Activated CD8-positive, alpha-beta T cell treated with anti-CD3 and anti-CD28 coated beads for 36 hours (primary cell): Measurements from ENCODE around the gene ANKRD33B. TPM values are rescaled to one million over a fixed set of nuclear protein-coding genes. Genes with fewer than 3 reads are reported as not detected.

Experiments
- ATAC-seq: fragments of 200-7000 bp; cut with Tn5 transposase; one replicate; pipeline ENCODE4 v1.10.0; 2021; ENCODE audit warnings: mild to moderate bottlenecking, moderate library complexity
- CTCF ChIA-PET: fragments of 350-600 bp; sonication (Branson Sonifier 250); formaldehyde crosslinking; loops from one replicate; lab custom pipeline; 2021; ENCODE audit warnings: antibody characterized with exemption; lab: Charles Lee
- POLR2A ChIA-PET: fragments of 350-600 bp; sonication (Branson Sonifier 250); formaldehyde crosslinking; loops from one replicate; lab custom pipeline; 2021; ENCODE audit warnings: antibody characterized with exemption; lab: Charles Lee
- DNase-seq: peaks from one replicate; pipeline ENCODE4 v3.0.0-alpha.2; 2020
- H3K27ac Mint-ChIP-seq: one replicate; pipeline ENCODE4 v1.8.0; 2021; ENCODE audit warnings: mild to moderate bottlenecking, mixed read lengths
- H3K27me3 Mint-ChIP-seq: one replicate; pipeline ENCODE4 v1.8.0; 2021; ENCODE audit warnings: mixed read lengths
- H3K36me3 Mint-ChIP-seq: one replicate; pipeline ENCODE4 v1.8.0; 2021; ENCODE audit warnings: low read depth, mixed read lengths
- H3K4me1 Mint-ChIP-seq: one replicate; pipeline ENCODE4 v1.8.0; 2021; ENCODE audit warnings: low read depth, mixed read lengths
- H3K4me3 Mint-ChIP-seq: one replicate; pipeline ENCODE4 v1.8.0; 2021; ENCODE audit warnings: mild to moderate bottlenecking, moderate library complexity, mixed read lengths
- H3K9me3 Mint-ChIP-seq: one replicate; pipeline ENCODE4 v1.8.0; 2021; ENCODE audit warnings: mixed read lengths
- intact Hi-C: fragments of 100-400 bp; cut with micrococcal nuclease; formaldehyde crosslinking; loops from one replicate; pipeline ENCODE4 v1.10.0; 2022
- total RNA-seq, 2 experiments: library from RNA; stranded (reverse); gene quantifications; one replicate each; pipeline ENCODE4 v1.2.3, GENCODE V29; 2021
- TF ChIP-seq, protein P1 (sequence below): fragments of 200-600 bp; IDR thresholded peaks from one replicate; pipeline ENCODE4 v1.8.0; 2022; ENCODE audit warnings: antibody characterized with exemption, mild to moderate bottlenecking

The ANKRD33B gene
- total RNA-seq, 2 experiments from 2014 or later, result 13.6 to 13.8 TPM

DNA sequence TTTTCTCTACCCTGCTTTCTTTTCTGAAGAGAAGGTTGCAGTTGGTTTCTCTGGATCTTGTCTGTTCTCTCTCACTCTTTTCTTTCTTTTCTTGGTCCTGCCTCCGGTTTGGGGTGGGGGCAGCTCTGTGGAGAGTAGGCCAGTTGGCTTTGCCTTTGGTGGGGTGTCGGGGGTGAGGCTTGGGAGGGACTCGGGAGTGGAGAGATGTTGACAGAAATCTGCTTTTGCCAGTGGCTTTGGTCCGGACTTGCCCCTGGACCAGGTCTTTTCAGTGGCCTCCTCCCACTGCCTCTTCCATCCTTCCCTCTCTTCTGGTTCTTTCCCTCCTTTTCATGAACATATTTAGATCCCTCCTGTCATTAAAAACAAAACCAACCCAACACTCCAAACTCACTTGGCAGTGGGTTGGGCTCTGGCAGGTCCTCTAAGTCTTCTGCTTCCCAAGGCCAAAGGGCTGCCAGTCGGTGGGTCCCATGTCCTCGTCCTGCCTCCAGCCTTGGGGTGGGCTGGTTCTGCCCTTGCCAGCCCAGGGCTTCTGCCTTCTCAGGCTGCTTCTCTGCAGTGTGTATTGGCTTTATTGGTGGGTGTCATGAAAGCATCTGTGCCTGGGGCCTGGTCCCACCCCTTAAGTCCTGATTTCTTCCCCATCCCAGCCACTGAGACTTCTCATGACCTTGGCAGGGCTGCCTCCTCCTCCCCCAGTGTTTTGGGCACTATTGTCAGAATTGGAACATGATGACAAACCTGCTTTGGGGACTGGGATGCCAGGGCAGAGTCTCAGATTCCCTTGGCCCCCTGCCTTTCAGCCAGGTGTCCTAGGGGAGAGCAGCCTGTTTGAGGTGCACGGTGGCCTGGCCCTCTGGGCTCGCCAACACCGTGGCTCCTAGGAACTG, 16.9 kb downstream of the ANKRD33B start:
- peaks cover 20% of the 10 kb centered on the region for H3K27me3 Mint-ChIP-seq
- no peak overlapping the region for H3K4me3 Mint-ChIP-seq
- DNase-seq (no peak), ATAC-seq (no peak)
- H3K4me1 Mint-ChIP-seq, result peaks cover 74% of the 10 kb centered on the region
- POLR2A ChIA-PET, result no interaction called here
- CTCF ChIA-PET, result no interaction called here
- H3K27ac Mint-ChIP-seq, result peak overlapping the region; percentile 47
- TF ChIP-seq, protein P1, sequence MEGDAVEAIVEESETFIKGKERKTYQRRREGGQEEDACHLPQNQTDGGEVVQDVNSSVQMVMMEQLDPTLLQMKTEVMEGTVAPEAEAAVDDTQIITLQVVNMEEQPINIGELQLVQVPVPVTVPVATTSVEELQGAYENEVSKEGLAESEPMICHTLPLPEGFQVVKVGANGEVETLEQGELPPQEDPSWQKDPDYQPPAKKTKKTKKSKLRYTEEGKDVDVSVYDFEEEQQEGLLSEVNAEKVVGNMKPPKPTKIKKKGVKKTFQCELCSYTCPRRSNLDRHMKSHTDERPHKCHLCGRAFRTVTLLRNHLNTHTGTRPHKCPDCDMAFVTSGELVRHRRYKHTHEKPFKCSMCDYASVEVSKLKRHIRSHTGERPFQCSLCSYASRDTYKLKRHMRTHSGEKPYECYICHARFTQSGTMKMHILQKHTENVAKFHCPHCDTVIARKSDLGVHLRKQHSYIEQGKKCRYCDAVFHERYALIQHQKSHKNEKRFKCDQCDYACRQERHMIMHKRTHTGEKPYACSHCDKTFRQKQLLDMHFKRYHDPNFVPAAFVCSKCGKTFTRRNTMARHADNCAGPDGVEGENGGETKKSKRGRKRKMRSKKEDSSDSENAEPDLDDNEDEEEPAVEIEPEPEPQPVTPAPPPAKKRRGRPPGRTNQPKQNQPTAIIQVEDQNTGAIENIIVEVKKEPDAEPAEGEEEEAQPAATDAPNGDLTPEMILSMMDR, result no peak
- no peaks in the 10 kb centered on the region for H3K9me3 Mint-ChIP-seq
- H3K36me3 Mint-ChIP-seq, result peaks cover 14% of the 10 kb centered on the region
- intact Hi-C loops, result no loop called here

GRCh38 chr5:10581424-10581748, 17.5 kb downstream of the ANKRD33B start:
- ChIA-PET POLR2A (no interaction called here), CTCF (interaction anchor here (1.9 kb wide), 1 partner anchor 46 kb away, joined by 5 read pairs; no protein-coding TSS in a partner anchor)
- TF ChIP-seq, protein P1, result no peak
- intact Hi-C loops, result no loop called here
- Mint-ChIP-seq H3K4me1 (peaks cover 80% of the 10 kb centered on the region), H3K27me3 (peaks cover 20% of the 10 kb centered on the region), H3K27ac (no peak overlapping the region), H3K36me3 (peaks cover 14% of the 10 kb centered on the region), H3K4me3 (no peak overlapping the region), H3K9me3 (no peaks in the 10 kb centered on the region)
- DNase-seq (no peak), ATAC-seq (peak; percentile 40)

DNA sequence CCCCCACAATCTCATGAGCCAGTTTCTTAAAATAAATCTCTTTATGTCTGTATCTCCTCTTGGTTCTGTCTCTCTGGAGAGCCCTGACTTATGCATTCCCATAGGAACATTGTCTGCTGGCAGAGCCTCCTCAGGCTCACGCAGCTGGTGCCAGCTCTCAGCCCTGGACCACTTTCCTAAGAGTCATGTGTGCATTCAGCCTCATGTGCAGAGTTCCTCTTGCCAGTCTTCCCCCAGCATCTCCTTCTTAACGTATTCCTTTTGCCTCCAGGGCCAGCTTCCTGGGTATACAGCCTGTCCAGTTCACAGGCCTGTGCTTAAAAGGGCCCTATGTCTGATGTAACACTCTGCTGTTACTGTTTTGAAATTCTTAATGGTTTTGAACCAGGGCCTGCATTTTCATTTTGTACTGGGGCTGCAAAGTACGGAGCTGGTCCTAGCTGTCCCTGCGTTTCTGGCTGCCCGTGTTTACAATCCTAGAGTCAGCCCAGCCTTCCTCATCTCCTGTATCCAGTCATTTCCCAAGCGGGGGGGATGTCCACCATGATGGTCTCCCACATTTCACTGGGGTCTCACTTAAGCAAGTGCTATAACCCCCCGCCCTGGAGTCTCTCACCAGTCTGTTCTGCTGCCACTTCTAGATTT, 18.1 kb downstream of the ANKRD33B start:
- TF ChIP-seq, protein P1, result no peak
- H3K36me3 Mint-ChIP-seq, result peaks cover 12% of the 10 kb centered on the region
- peaks cover 20% of the 10 kb centered on the region for H3K27me3 Mint-ChIP-seq
- ATAC-seq, result no peak
- no peak overlapping the region for H3K4me3 Mint-ChIP-seq
- DNase-seq, result no peak
- intact Hi-C loops, result no loop called here
- H3K27ac Mint-ChIP-seq, result no peak overlapping the region
- peaks cover 82% of the 10 kb centered on the region for H3K4me1 Mint-ChIP-seq
- POLR2A ChIA-PET, result interaction anchor here (0.7 kb wide), 1 partner anchor 13 kb away, joined by 3 read pairs; no protein-coding TSS in a partner anchor
- no peaks in the 10 kb centered on the region for H3K9me3 Mint-ChIP-seq
- CTCF ChIA-PET, result interaction anchor here (1.9 kb wide), 1 partner anchor 45 kb away, joined by 5 read pairs; no protein-coding TSS in a partner anchor

- Mint-ChIP-seq H3K9me3 (no peaks in the 10 kb centered on the region), H3K27me3 (peaks cover 20% of the 10 kb centered on the region), H3K36me3 (peaks cover 12% of the 10 kb centered on the region), H3K4me1 (peaks cover 80% of the 10 kb centered on the region), H3K27ac (no peak overlapping the region), H3K4me3 (no peak overlapping the region)
- ATAC-seq (no peak), DNase-seq (no peak)
- intact Hi-C loops, result no loop called here
- TF ChIP-seq, protein P1, result no peak
- ChIA-PET POLR2A (interaction anchor here (0.7 kb wide), 1 partner anchor 13 kb away, joined by 3 read pairs; no protein-coding TSS in a partner anchor), CTCF (interaction anchor here (1.9 kb wide), 1 partner anchor 45 kb away, joined by 5 read pairs; no protein-coding TSS in a partner anchor)
Measured at GRCh38 chr5:10582512-10582897, 18.6 kb downstream of the ANKRD33B start.
